ENCODE measurements around the gene RRAGC.

- no peak for TF ChIP-seq ELK3 (CRISPR knock-in tag; IDR thresholded peaks at IDR 0.05)
- no peak for TF ChIP-seq CHD4 (IDR thresholded peaks at IDR 0.05; ENCODE audit: insufficient read depth, insufficient replicate concordance, low read depth, low read length, poor library complexity, severe bottlenecking)
- no peak for TF ChIP-seq ARHGAP35 (IDR thresholded peaks at IDR 0.05; ENCODE audit: partially characterized antibody)
- TF ChIP-seq EWSR1 (IDR thresholded peaks at IDR 0.05; ENCODE audit: borderline replicate concordance, low read depth, partially characterized antibody): no peak
- no peak for TF ChIP-seq GATA2 (CRISPR knock-in tag; IDR thresholded peaks at IDR 0.05)
- TF ChIP-seq POLR2A (conservative IDR thresholded peaks at IDR 0.05): no peak
- TF ChIP-seq SP1 (CRISPR knock-in tag; IDR thresholded peaks at IDR 0.05): no peak
Measured at GRCh38 chr1:38819040-38819439, 40.5 kb downstream of the RRAGC start.
